Endothelial cell (in vitro differentiated cells): ENCODE data around the gene GPC5. TPM values are rescaled to one million over a fixed set of nuclear protein-coding genes. Genes with fewer than 3 reads are reported as not detected.

ENCODE experiments used
- DNase-seq: peaks from one replicate; pipeline ENCODE4 v3.0.0; 2021; ENCODE audit warnings: low spot score
- H3K27ac Mint-ChIP-seq: one replicate; pipeline ENCODE4 v1.8.0; 2021; ENCODE audit warnings: mixed read lengths, inconsistent platforms; ENCODE audit not compliant: unreplicated experiment
- H3K27me3 Mint-ChIP-seq: one replicate; pipeline ENCODE4 v1.8.0; 2021; ENCODE audit warnings: mild to moderate bottlenecking, moderate library complexity, mixed read lengths, inconsistent platforms; ENCODE audit not compliant: unreplicated experiment
- H3K36me3 Mint-ChIP-seq: one replicate; pipeline ENCODE4 v1.8.0; 2021; ENCODE audit warnings: mild to moderate bottlenecking, low read depth, mixed read lengths, inconsistent platforms; ENCODE audit not compliant: unreplicated experiment
- H3K4me1 Mint-ChIP-seq: one replicate; pipeline ENCODE4 v1.8.0; 2021; ENCODE audit warnings: mild to moderate bottlenecking, mixed read lengths, inconsistent platforms; ENCODE audit not compliant: unreplicated experiment
- H3K4me3 Mint-ChIP-seq: one replicate; pipeline ENCODE4 v1.8.0; 2021; ENCODE audit warnings: mild to moderate bottlenecking, mixed read lengths, inconsistent platforms; ENCODE audit not compliant: unreplicated experiment
- H3K9me3 Mint-ChIP-seq: one replicate; pipeline ENCODE4 v1.8.0; 2021; ENCODE audit warnings: mixed read lengths, inconsistent platforms; ENCODE audit not compliant: unreplicated experiment
- CTCF ChIP-seq: fragments of 200-600 bp; sonication (generic); IDR thresholded peaks from one replicate; pipeline ENCODE4 v1.5.0; 2021; ENCODE audit warnings: antibody characterized with exemption; ENCODE audit not compliant: unreplicated experiment
- total RNA-seq: library from RNA; stranded (reverse); fragmentation: NEBNext Ultra II Directional; extraction: Animal tissue kit (Norgen Biotek cat#: 25700); gene quantifications from one replicate; pipeline ENCODE4 v1.2.1, GENCODE V29; 2021; ENCODE audit not compliant: unreplicated experiment

Gene GPC5
- total RNA-seq, 1 donor from 2014 or later = not detected

- H3K27me3 Mint-ChIP-seq = no peaks in the 10 kb centered on the region
Observed at GRCh38 chr13:91369441-91369831, 29.0 kb upstream of the GPC5 start.

DNA sequence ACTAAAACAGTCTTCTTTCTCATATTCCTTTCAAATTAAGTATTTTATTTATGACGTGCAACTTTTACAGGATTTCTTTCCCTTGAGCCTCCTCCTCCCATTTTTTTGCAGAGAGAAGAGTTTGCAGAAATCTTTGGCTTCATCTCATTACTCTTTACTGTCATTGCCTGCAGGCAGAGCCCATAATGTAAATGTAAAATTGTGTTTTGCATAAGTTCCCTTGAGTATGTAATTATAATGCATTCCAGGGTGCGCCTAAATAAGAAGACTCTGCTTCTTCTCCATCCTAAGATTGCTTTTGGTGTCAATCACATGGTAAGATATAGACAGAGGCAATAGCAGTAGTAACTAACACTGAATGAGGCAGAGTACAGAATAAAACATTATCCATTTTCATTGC, 27.9 kb upstream of the GPC5 start:
- TF ChIP-seq CTCF = no peak
- H3K27me3 Mint-ChIP-seq = no peaks in the 10 kb centered on the region
- no peak overlapping the region for H3K27ac Mint-ChIP-seq
- H3K4me3 Mint-ChIP-seq = no peak overlapping the region
- DNase-seq = no peak
- peaks cover 5% of the 10 kb centered on the region for H3K4me1 Mint-ChIP-seq
- H3K9me3 Mint-ChIP-seq = no peaks in the 10 kb centered on the region
- no peaks in the 10 kb centered on the region for H3K36me3 Mint-ChIP-seq

More at GRCh38 chr13:91369441-91369831, 29.0 kb upstream of the GPC5 start:
- H3K4me1 Mint-ChIP-seq = peaks cover 5% of the 10 kb centered on the region
- no peaks in the 10 kb centered on the region for H3K36me3 Mint-ChIP-seq
- no peak overlapping the region for H3K4me3 Mint-ChIP-seq
- H3K27ac Mint-ChIP-seq = no peak overlapping the region
- DNase-seq = no peak
- H3K9me3 Mint-ChIP-seq = no peaks in the 10 kb centered on the region
- TF ChIP-seq CTCF = no peak

DNA sequence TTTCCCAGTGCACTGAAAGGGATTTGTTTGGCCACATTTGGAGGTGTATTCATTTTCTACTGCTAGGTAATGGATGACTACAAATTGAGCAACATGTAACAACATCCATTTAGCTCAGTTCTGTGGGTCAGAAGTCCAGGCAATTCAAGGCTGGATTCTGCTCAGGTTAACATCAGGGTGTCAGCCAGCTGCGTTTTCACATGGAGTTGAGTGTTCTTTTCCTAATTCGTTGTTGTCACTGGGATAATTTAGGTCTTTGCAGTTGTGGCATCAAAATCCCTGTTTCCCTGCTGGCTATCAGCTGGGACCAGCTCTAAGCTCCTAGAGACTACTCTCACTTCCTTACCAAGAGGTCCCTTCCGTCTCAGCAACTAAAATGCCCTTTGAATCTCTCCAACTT, 25.5 kb upstream of the GPC5 start:
- H3K9me3 Mint-ChIP-seq = no peaks in the 10 kb centered on the region
- TF ChIP-seq CTCF = no peak
- DNase-seq = no peak
- peaks cover 5% of the 10 kb centered on the region for H3K4me1 Mint-ChIP-seq
- H3K36me3 Mint-ChIP-seq = no peaks in the 10 kb centered on the region
- no peaks in the 10 kb centered on the region for H3K27me3 Mint-ChIP-seq
- no peak overlapping the region for H3K27ac Mint-ChIP-seq
- no peak overlapping the region for H3K4me3 Mint-ChIP-seq

DNA sequence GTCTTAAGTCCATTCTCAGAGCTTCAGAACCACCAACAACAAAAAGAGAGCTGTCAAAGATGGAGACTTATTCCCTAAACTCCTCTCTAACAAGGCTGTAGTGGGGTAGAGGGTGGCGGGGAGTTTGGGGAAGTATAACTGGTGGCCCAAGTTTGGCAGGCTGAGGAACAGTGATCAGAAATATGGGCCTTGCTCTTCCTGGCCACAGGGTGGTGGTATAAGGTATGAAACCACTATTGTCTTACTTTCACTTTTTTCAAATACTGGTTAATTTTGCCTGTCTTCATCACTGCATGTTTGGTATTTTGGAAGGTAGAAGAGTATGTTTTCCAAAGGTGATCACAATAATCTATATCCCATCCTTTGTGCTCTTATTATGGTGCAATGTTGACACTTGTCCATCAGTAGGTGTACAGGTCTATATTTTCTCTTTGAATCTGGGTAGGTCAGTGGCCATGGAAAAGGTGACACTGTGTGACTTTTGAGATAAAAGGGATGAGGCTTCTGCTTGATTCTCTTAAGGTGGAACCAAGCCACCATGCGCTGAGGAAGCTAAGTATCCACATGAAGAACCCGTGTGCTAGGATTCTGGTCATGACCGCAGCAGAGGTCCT, 23.2 kb upstream of the GPC5 start:
- H3K36me3 Mint-ChIP-seq = no peaks in the 10 kb centered on the region
- H3K27ac Mint-ChIP-seq = no peak overlapping the region
- H3K4me1 Mint-ChIP-seq = no peaks in the 10 kb centered on the region
- TF ChIP-seq CTCF = peak; percentile 33
- H3K4me3 Mint-ChIP-seq = no peak overlapping the region
- no peak for DNase-seq
- no peaks in the 10 kb centered on the region for H3K27me3 Mint-ChIP-seq
- no peaks in the 10 kb centered on the region for H3K9me3 Mint-ChIP-seq

GRCh38 chr13:91381371-91381770, 17.1 kb upstream of the GPC5 start:
- no peaks in the 10 kb centered on the region for H3K27me3 Mint-ChIP-seq
- no peaks in the 10 kb centered on the region for H3K9me3 Mint-ChIP-seq
- no peaks in the 10 kb centered on the region for H3K4me1 Mint-ChIP-seq
- H3K27ac Mint-ChIP-seq = no peak overlapping the region
- no peak overlapping the region for H3K4me3 Mint-ChIP-seq
- DNase-seq = no peak
- TF ChIP-seq CTCF = no peak
- H3K36me3 Mint-ChIP-seq = no peaks in the 10 kb centered on the region
